Ovary (tissue), 3 donors: ENCODE data around the gene HMGCS1.

Experiments used
- CTCF ChIP-seq, 3 donors: fragments of 450-650 bp in 2 of 3; fragments of 200-600 bp in 1 of 3; IDR thresholded peaks; one replicate each; pipeline versions ENCODE4 v1.5.1 to v1.8.0; 2016 to 2022; ENCODE audit warnings: antibody characterized with exemption in 3 of 3, mild to moderate bottlenecking in 1 of 3
- POLR2A ChIP-seq: fragments of 450-650 bp; IDR thresholded peaks from one replicate; pipeline ENCODE4 v1.6.1; 2017; ENCODE audit warnings: antibody characterized with exemption, mild to moderate bottlenecking, moderate library complexity
- donor health status: DM: no; HTN: no; CAD: no.

DNA sequence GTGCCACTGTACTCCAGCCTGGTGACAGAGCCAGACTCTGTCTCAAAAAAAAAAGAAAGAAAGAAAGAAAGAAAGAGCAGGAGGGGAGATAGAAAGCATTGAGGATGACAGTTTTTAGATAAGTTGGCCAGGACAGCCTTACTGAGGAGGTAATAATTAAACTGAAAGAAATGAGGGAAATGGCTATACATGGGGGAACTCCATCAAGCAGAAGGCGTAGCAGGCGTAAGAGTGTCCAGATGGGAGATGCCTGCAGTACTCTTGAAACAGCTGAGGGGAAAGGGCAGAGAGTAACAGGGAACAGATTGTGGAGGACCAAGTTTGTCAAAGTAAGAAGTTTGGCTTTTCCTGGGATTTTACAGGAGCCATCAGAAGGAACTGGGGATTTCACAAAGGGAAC is 57.5 kb downstream of the HMGCS1 start:
- TF ChIP-seq CTCF (IDR thresholded peaks at IDR 0.05) (no peak), POLR2A (no peak)
